GM15510 (cell line): ENCODE data around the gene MDP1.

ENCODE experiments used
- POLR2A ChIP-seq: IDR thresholded peaks from 3 replicates; pipeline ENCODE4 v1.6.1; 2011; ENCODE audit warnings: borderline replicate concordance; ENCODE audit not compliant: insufficient read length; ENCODE audit errors: extremely low read depth

MDP1 gene

GRCh38 chr14:24184104-24184970 is 31.5 kb downstream of the MDP1 start:
- TF ChIP-seq POLR2A: no peak

DNA sequence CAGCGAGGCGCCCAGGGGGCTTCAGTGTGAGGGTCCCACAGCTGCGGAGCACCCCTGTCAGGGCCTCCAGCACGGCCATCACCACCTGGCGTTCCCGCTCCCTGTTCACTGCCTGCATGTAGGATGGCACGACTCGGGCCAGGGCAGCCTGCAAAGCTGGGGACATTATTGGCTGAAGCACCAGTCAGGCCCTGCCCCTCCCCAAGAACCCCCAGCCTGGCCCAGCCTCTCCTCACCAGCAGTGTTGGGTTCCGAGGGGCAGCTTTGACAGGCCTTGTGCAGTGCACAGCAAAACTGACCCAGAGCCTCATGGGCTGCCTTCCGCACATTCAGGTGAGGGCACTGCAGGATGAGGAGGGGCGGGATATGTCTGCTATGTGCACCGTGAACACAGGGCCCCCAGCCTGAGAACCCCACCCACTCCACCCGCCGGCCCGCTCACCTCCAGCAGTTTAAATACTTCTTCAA is 32.8 kb downstream of the MDP1 start:
- TF ChIP-seq POLR2A: peak; percentile 2

GRCh38 chr14:24182110-24182882 is 33.6 kb downstream of the MDP1 start:
- TF ChIP-seq POLR2A: peak; percentile 10

- no peak for TF ChIP-seq POLR2A
Measured at GRCh38 chr14:24181371-24182077, 34.3 kb downstream of the MDP1 start.

DNA sequence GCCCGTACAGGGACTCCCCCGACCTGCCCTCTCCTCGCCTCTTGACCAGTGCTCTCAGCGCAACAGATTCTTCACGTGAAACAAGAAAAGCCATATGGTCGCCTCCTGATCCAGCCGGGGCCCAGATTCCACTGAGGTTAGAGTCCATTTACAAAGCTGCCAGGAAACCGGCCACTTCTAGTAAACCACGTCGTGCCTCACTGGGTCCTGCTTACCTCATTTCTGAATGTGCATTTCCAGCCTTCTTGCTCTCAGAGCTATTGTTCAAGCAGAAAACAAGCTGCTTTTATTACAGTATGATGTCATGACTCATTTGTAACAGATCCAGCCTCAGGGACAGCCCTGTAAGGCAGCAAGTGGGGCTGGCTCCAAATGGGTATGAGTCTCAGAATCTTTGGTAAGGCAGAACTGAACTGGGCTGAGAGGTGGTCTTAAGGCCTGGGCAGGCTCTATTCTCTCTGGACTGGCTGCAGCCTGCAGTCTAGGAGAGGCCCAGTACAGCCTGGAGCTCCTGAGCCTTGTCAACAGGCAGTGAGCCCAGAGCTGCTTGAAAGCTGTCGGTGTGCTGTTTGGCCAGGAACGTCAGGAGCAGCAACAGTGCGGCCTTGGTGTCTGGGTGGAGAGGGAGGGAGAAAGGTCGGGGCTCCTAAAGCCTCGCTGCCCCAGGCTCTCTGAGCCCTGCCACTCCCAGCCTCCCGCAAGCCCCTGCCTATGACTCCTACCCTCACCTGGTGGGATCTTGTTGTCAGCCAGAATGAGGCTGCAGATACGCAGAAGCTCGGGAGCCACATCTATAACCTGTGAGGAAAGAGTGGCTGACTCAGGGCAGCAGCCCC is 35.7 kb downstream of the MDP1 start:
- no peak for TF ChIP-seq POLR2A

DNA sequence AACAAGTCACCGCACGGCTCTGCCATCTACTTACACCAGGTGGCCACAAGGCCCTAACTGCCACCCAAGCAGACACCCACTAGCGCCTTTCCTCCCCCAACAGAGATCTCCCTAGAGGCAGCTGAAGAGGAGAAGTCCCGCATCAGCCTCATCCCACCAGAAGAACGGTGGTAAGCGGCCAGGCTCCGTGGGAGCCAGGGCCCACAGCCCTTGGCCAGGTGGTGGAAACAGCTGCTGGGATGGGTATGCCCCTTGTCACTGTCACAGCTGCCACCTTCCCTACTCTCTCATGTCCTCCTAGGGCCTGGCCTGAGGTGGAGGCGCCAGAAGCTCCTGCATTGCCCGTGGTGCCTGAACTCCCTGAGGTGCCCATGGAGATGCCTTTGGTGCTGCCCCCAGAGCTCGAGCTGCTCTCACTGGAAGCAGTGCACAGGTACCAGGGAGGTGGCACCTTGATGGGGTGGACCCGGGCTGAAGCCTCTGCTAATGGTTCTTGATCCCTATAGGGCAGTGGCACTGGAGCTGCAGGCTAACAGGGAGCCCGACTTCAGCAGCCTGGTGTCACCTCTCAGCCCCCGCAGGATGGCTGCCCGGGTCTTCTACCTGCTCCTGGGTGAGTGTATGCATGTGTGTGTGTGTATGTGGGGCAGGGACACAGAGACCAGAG is 36.4 kb downstream of the MDP1 start:
- TF ChIP-seq POLR2A: no peak

GRCh38 chr14:24178399-24179178 is 37.3 kb downstream of the MDP1 start:
- peak; percentile 12 for TF ChIP-seq POLR2A

- no peak for TF ChIP-seq POLR2A
Measured at GRCh38 chr14:24177891-24178290, 38.0 kb downstream of the MDP1 start.

DNA sequence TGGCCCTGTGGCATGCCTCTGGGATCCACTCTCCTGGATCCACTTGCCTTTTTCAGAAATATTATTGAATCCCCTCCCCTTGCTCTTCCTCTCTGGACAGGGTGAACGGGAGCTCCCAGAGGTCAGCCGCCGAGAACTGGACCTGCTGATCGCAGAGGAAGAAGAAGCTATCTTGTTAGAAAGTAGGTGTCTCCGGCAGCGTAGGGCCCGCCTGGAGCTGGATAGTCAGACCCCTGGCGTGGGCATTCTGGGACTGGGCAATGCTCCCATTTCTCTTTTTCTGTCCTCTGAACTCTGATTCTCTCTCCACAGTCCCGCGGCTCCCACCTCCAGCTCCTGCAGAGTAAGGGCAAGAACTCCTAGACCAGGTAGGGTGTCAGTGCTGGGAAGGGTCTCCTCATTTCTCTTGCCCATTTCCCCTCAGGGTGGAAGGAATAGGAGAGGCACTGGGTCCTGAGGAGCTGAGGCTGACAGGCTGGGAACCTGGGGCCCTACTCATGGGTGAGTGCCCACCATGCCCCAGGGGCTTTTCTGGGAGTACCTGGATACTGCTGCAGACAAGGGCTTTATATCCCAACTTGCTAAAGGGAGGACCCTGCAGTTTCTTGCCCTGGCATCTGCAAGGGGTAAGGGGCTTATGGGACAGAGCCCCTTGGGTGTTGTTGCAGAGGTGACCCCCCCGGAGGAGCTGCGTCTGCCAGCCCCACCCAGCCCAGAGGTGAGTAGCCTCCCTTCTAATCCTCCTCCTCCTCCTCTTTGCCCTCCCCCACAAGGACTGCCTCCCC is 38.6 kb downstream of the MDP1 start:
- TF ChIP-seq POLR2A: no peak

GRCh38 chr14:24176599-24176998 is 39.3 kb downstream of the MDP1 start:
- no peak for TF ChIP-seq POLR2A

GRCh38 chr14:24172871-24173281 is 43.0 kb downstream of the MDP1 start:
- TF ChIP-seq POLR2A: no peak

- TF ChIP-seq POLR2A: no peak
Measured at GRCh38 chr14:24172261-24172860, 43.5 kb downstream of the MDP1 start.
